ENCODE results near the gene DDX10.

Gene DDX10

DNA sequence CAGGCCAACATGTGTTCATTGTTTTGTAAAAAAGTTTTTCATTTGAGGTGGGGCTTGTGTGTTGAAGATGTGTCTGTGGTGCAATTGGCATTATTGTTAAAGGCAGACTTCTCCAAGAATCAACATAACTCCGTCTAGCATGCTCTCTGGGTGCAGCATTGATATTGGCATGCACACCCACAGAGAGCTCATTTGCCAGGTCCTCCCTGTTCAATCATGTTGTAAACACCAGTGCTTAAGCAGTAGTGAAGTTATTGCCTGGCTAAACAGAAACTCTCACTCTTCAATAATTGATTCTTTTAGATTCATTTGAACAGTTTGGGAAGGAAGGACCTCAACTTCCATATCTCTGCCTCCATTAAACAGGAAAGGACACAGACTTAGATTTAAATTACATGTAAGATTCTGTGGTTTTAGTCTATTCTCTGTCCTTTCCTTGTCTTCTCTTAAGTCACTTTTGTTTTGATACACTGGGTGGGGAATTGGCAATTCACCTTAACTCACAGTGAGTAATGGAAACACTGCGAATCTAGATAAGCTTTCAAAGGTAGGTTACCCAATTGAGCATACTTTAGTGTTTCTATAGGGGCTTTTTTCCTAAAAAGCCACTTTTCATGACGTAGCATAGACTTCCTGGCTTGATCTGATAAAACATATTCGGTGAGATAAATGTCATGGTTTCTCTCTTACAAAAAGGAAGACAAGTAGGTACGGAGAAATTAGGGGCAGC lies 40.5 kb upstream of the DDX10 start:
- no peak for DNase-seq (ENCODE audit: low read depth)
- H3K4me3 ChIP-seq (ENCODE audit: low read length), result no peak overlapping the region
- TF ChIP-seq, protein P1, sequence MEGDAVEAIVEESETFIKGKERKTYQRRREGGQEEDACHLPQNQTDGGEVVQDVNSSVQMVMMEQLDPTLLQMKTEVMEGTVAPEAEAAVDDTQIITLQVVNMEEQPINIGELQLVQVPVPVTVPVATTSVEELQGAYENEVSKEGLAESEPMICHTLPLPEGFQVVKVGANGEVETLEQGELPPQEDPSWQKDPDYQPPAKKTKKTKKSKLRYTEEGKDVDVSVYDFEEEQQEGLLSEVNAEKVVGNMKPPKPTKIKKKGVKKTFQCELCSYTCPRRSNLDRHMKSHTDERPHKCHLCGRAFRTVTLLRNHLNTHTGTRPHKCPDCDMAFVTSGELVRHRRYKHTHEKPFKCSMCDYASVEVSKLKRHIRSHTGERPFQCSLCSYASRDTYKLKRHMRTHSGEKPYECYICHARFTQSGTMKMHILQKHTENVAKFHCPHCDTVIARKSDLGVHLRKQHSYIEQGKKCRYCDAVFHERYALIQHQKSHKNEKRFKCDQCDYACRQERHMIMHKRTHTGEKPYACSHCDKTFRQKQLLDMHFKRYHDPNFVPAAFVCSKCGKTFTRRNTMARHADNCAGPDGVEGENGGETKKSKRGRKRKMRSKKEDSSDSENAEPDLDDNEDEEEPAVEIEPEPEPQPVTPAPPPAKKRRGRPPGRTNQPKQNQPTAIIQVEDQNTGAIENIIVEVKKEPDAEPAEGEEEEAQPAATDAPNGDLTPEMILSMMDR (conservative IDR thresholded peaks at IDR 0.05; ENCODE audit: low read length), result no peak

DNA sequence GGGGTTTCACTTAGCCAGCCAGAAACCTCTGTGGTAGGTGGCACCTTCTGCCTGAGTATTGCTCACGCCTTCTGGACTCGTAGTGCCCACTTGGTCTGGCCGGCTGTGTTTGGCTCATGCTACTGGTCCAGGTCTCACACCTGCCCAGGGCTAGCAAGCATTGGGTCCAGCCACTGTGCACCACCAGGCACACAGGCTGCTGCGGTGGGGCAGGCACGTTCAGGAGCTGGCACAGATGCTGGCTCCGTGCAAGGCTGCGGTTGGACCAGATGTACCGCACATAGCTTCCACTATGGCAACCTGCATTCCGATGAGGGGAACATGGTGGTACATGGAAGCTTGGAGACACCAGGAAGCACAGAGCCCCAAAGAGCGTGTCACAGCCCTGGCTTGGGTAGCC lies 36.5 kb upstream of the DDX10 start:
- DNase-seq (ENCODE audit: low read depth), result no peak
- TF ChIP-seq, protein P1 (conservative IDR thresholded peaks at IDR 0.05; ENCODE audit: low read length), result no peak

DNA sequence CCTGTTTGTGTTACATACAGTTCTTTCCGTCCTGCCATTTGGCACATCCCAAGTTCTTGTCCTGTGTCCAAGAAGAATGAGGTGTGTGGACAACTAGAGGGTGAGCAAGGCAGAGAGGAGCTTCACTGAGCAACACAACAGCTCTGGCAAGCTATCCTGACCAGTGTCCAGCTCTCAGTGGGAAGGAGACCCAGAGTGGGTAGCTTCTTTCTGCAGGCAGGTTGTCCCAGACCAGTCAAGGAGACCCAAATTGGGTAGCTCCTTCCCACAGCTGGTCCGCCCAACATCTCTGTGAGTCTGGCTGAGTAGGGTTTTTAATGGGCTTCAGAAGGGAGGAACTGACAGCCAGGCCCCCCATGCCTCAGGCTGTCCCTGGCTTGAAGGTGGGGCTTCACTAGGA lies 36.1 kb upstream of the DDX10 start:
- no peak for DNase-seq (ENCODE audit: low read depth)
- TF ChIP-seq, protein P1 (conservative IDR thresholded peaks at IDR 0.05; ENCODE audit: low read length), result no peak
- no peak overlapping the region for H3K4me3 ChIP-seq (ENCODE audit: low read length)

More for the DNA sequence above, 36.5 kb upstream of the DDX10 start:
- H3K4me3 ChIP-seq (ENCODE audit: low read length), result no peak overlapping the region

DNA sequence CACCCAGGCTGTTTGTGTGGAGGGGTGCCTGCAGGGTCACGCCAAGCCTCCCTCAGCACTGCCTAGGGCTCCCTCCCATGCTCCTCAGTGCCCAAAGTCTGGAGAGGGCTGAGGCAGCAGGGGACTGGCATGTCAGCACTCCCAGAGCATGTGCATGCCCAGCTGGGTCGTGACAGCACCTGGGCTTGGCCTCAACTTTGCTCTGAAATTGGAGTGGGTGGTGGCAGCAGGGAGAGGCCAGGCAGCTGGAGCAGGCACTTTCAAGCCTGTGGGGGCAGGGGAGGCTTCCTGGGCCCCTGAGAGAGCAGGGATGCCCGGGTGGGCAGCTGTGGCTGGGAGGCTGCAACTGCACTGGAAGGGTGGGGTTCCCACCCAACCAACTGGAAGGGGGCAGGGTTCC lies 35.6 kb upstream of the DDX10 start:
- no peak for DNase-seq (ENCODE audit: low read depth)
- TF ChIP-seq, protein P1 (conservative IDR thresholded peaks at IDR 0.05; ENCODE audit: low read length), result no peak
- H3K4me3 ChIP-seq (ENCODE audit: low read length), result no peak overlapping the region

DNA sequence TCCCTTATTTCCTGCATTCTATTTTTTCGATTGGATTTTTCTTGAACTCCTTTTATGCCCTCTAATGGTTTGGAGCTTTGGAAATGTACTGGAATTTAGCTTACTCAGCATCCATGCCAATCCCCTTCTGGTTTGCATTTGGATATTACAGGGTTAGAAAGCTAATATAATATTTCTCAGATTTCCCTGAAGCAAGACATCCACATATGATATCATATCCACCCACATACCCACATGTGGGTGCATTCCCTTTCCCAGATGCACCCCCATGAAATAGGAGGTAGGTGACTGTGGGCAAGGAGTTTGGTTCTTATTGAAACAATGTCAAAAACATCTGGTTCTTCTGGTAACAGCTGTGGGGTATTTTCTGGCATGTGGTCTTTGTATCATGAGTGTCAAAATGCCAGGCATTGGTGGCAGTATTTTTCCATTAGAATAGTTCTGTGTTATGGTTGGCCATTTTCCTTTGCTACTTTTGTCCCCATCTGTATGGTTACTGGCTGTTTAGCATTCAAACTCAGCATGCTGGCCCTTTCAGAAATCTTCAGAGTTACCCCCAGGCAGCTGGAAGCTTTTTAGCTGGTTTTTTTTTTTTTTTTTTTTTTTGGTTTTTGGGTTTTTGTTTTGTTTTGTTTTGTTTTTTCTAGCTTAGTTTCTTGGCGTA lies 32.7 kb upstream of the DDX10 start:
- peak; percentile 54 for DNase-seq (ENCODE audit: low read depth)
- H3K4me3 ChIP-seq (ENCODE audit: low read length), result no peak overlapping the region
- TF ChIP-seq, protein P1 (conservative IDR thresholded peaks at IDR 0.05; ENCODE audit: low read length), result no peak

DNA sequence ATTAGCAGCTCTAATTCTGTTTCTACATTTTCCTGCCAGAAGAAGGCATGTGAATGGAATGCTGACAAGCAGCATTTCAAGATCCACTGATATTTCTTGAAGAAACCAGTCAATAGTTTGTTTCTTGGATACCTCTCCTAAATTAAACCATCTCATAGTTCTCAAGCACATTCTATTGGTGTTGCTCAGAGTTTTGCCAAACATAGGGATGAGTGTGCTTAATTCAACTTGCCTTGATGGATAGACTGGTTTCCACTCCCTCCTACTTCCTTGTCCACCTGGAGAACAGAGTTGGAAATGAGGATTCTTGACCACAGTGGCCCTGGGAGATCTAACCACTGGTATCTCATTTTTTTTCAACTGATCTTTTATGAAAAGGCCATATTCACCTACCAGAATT lies 29.8 kb upstream of the DDX10 start:
- TF ChIP-seq, protein P1 (conservative IDR thresholded peaks at IDR 0.05; ENCODE audit: low read length), result no peak
- H3K4me3 ChIP-seq (ENCODE audit: low read length), result no peak overlapping the region
- DNase-seq (ENCODE audit: low read depth), result peak; percentile 75

DNA sequence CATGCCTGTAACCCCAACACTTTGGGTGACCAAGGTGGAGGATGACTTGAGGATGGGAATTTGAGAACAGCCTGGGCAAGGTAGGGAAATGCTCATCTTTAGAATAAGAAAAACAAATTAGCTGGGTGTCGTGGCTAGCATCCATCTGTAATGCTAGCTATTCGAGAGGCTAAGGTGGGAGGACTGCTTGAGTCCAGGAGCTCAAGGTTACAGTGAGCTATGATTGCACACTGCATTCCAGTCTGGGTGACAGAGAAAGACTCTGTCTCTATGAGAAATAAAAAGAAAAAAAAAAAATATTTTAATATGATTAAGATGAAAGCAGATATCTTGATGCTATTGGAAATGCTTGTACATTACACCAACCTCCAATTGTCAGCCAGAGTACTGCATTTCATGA lies 28.6 kb upstream of the DDX10 start:
- TF ChIP-seq, protein P1 (conservative IDR thresholded peaks at IDR 0.05; ENCODE audit: low read length), result no peak
- H3K4me3 ChIP-seq (ENCODE audit: low read length), result no peak overlapping the region
- no peak for DNase-seq (ENCODE audit: low read depth)
